Liver (tissue), 9 donors: ENCODE results near the gene NDRG2. TPM values are rescaled to one million over a fixed set of nuclear protein-coding genes. Genes with fewer than 3 reads are reported as not detected.
A peak's percentile ranks its signal among the peaks of the same experiment; 100 is the strongest.

Experiments
- DNase-seq: peaks from one replicate; pipeline ENCODE4 v3.0.0-alpha.2; 2017; ENCODE audit warnings: low spot score
- H3K27ac ChIP-seq, 2 donors: one replicate each; pipeline ENCODE4 v1.7.0; 2013; ENCODE audit warnings: inconsistent platforms in 2 of 2, low read length in 2 of 2, control low read depth in 1 of 2, low read depth in 1 of 2, mild to moderate bottlenecking in 1 of 2
- H3K27me3 ChIP-seq, 4 donors: one replicate each; pipeline versions ENCODE4 v1.6.1 to v1.7.0; 2013; ENCODE audit warnings: low read length in 3 of 4, inconsistent platforms in 1 of 4, mild to moderate bottlenecking in 1 of 4, moderate library complexity in 1 of 4; ENCODE audit not compliant: control insufficient read depth in 4 of 4, insufficient read depth in 4 of 4
- H3K36me3 ChIP-seq, 4 donors: one replicate each; pipeline versions ENCODE4 v1.6.1 to v1.7.0; 2013; ENCODE audit warnings: low read length in 3 of 4, mild to moderate bottlenecking in 3 of 4, low read depth in 1 of 4, moderate library complexity in 1 of 4; ENCODE audit not compliant: control insufficient read depth in 4 of 4, insufficient read depth in 3 of 4
- H3K4me1 ChIP-seq, 4 donors: one replicate each; pipeline versions ENCODE4 v1.6.1 to v1.7.0; 2013; ENCODE audit warnings: low read length in 3 of 4, mild to moderate bottlenecking in 3 of 4, moderate library complexity in 1 of 4; ENCODE audit not compliant: control insufficient read depth in 4 of 4, insufficient read depth in 4 of 4
- H3K4me3 ChIP-seq, 3 donors: one replicate each; pipeline versions ENCODE4 v1.6.1 to v1.7.0; 2013; ENCODE audit warnings: low read length in 3 of 3, control low read depth in 1 of 3, low read depth in 1 of 3, mild to moderate bottlenecking in 1 of 3
- H3K9ac ChIP-seq, 2 donors: one replicate each; pipeline ENCODE4 v1.7.0; 2013; ENCODE audit warnings: low read length in 2 of 2, mild to moderate bottlenecking in 2 of 2, moderate library complexity in 2 of 2, control low read depth in 1 of 2, low read depth in 1 of 2
- H3K9me3 ChIP-seq, 4 donors: one replicate each; pipeline versions ENCODE4 v1.6.1 to v1.7.0; 2013; ENCODE audit warnings: low read length in 3 of 4; ENCODE audit not compliant: control insufficient read depth in 4 of 4
- FOXA1 ChIP-seq: IDR thresholded peaks from 2 replicates; pipeline ENCODE4 v1.6.1; 2016; ENCODE audit warnings: antibody characterized with exemption
- FOXA2 ChIP-seq: IDR thresholded peaks from 2 replicates; pipeline ENCODE4 v1.6.1; 2016; ENCODE audit warnings: antibody characterized with exemption
- GABPA ChIP-seq, 2 donors: IDR thresholded peaks in 1 of 2; conservative IDR thresholded peaks in 1 of 2; 2 replicates each; pipeline ENCODE4 v1.6.1; 2016; ENCODE audit warnings: antibody characterized with exemption in 2 of 2, mild to moderate bottlenecking in 1 of 2, moderate library complexity in 1 of 2
- HNF4A ChIP-seq, 2 donors: conservative IDR thresholded peaks; 2 replicates each; pipeline ENCODE4 v1.6.1; 2016; ENCODE audit warnings: antibody characterized with exemption in 2 of 2, mild to moderate bottlenecking in 2 of 2
- HNF4G ChIP-seq: IDR thresholded peaks from 2 replicates; pipeline ENCODE4 v1.6.1; 2016; ENCODE audit warnings: antibody characterized with exemption
- JUND ChIP-seq, 2 donors: IDR thresholded peaks; 2 replicates each; pipeline ENCODE4 v1.6.1; 2016; ENCODE audit warnings: antibody characterized with exemption in 2 of 2
- NR2F2 ChIP-seq: IDR thresholded peaks from 2 replicates; pipeline ENCODE4 v1.6.1; 2016; ENCODE audit warnings: antibody characterized with exemption
- RAD21 ChIP-seq, 2 donors: IDR thresholded peaks; 2 replicates each; pipeline ENCODE4 v1.6.1; 2016; ENCODE audit warnings: antibody characterized with exemption in 2 of 2, mild to moderate bottlenecking in 2 of 2
- RXRA ChIP-seq, 2 donors: IDR thresholded peaks; 2 replicates each; pipeline ENCODE4 v1.6.1; 2017 to 2018; ENCODE audit warnings: antibody characterized with exemption in 2 of 2, mild to moderate bottlenecking in 1 of 2
- SP1 ChIP-seq: IDR thresholded peaks from 2 replicates; pipeline ENCODE4 v1.6.1; 2018; ENCODE audit warnings: antibody characterized with exemption, mild to moderate bottlenecking
- TAF1 ChIP-seq: conservative IDR thresholded peaks from 2 replicates; pipeline ENCODE4 v1.6.1; 2016; ENCODE audit warnings: antibody characterized with exemption, mild to moderate bottlenecking
- YY1 ChIP-seq: IDR thresholded peaks from 2 replicates; pipeline ENCODE4 v1.6.1; 2016; ENCODE audit warnings: antibody characterized with exemption, mild to moderate bottlenecking
- ZBTB33 ChIP-seq: IDR thresholded peaks from 2 replicates; pipeline ENCODE4 v1.6.1; 2016; ENCODE audit warnings: antibody characterized with exemption
- WGBS: extraction: QIAGEN DNeasy Blood & Tissue Kit; methylation state at CpG from one replicate; pipeline ENCODE4 v1.1.7; 2013; 5-methylcytosine and 5-hydroxymethylcytosine counted together
- polyA plus RNA-seq, 2 donors: library from polyadenylated mRNA; stranded (reverse) in 1 of 2; unstranded in 1 of 2; fragments of 200-250 nt in 1 of 2; fragments of >200 nt in 1 of 2; fragmentation: Nextera tagmentation in 1 of 2; extraction: Ambion mirVana in 1 of 2; gene quantifications; one replicate each; pipeline versions ENCODE4 v1.2.1 to v1.2.3, GENCODE V29; 2013 to 2015
- total RNA-seq, 2 donors: library from RNA; depleted of rRNA; stranded (reverse); fragments of >200 nt; gene quantifications; one replicate each; pipeline ENCODE4 v1.2.3, GENCODE V29; 2014
- TF ChIP-seq, protein P1 (sequence below): IDR thresholded peaks from 2 replicates; pipeline ENCODE4 v1.6.1; 2016; ENCODE audit warnings: antibody characterized with exemption
- TF ChIP-seq, protein P2 (sequence below): IDR thresholded peaks from 2 replicates; pipeline ENCODE4 v1.6.1; 2016; ENCODE audit warnings: antibody characterized with exemption
- TF ChIP-seq, protein P3 (sequence below): fragments of 150-350 bp; IDR thresholded peaks from 2 replicates; pipeline ENCODE4 v1.5.1; 2017; ENCODE audit warnings: improper control_type of control experiment, low read depth, low read length; ENCODE audit not compliant: missing input control
- donor health status: healthy.
- donor health status: healthy.
- donor health status: healthy.
- donor health status: healthy.
- donor health status: healthy.

The NDRG2 gene
- total and polyA plus RNA-seq, 4 donors = 72.9 to 191 (median 132) TPM

DNA sequence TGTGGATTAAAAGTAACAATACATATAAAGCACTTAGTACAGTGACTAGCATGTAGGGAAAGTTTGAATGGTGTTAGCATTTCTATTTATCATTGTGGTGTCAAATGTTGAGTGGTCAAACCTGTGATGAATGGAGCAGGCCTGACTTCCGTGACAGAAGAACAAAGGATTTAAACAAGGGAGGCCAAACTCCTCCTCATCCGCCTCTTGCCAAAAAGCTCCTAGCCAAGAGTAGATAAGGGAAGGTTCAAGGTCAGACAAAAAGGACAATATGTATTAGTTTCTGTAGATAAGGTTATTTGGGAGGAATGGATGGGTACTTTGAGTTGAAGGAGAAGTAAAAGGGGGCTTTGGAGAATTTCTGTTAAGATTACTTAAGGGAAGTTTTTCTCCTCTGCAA is 23.8 kb upstream of the NDRG2 start:
- Histone ChIP-seq H3K36me3 (no peaks in the 10 kb centered on the region), H3K9ac (no peak overlapping the region), H3K27ac (peak overlapping the region; percentile 27 to 33), H3K27me3 (no peaks in the 10 kb centered on the region), H3K4me3 (no peak overlapping the region), H3K4me1 (peaks cover 30 to 72% (median 45%) of the 10 kb centered on the region in 4 donors), H3K9me3 (no peaks in the 10 kb centered on the region)
- 34% methylated on average over 2 of the region's 2 CpGs for WGBS
- no peak for DNase-seq
- TF ChIP-seq, protein P1, sequence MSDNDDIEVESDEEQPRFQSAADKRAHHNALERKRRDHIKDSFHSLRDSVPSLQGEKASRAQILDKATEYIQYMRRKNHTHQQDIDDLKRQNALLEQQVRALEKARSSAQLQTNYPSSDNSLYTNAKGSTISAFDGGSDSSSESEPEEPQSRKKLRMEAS = peak; percentile 45
- TF ChIP-seq FOXA2 (peak; percentile 22), SP1 (peak; percentile 65), HNF4G (peak; percentile 34), GABPA (IDR thresholded peaks at IDR 0.05 in 1 of 2, conservative IDR thresholded peaks at IDR 0.05 in 1 of 2) (peak in 1 of 2 donors; percentile 23), RXRA (IDR thresholded peaks at IDR 0.05) (peak; percentile 83 to 84), HNF4A (conservative IDR thresholded peaks at IDR 0.05) (peak; percentile 77 to 79), NR2F2 (peak; percentile 81), JUND (IDR thresholded peaks at IDR 0.05) (no peak), ZBTB33 (peak; percentile 30), YY1 (peak; percentile 26), TAF1 (no peak)
- TF ChIP-seq, protein P2, sequence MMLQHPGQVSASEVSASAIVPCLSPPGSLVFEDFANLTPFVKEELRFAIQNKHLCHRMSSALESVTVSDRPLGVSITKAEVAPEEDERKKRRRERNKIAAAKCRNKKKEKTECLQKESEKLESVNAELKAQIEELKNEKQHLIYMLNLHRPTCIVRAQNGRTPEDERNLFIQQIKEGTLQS = no peak

DNA sequence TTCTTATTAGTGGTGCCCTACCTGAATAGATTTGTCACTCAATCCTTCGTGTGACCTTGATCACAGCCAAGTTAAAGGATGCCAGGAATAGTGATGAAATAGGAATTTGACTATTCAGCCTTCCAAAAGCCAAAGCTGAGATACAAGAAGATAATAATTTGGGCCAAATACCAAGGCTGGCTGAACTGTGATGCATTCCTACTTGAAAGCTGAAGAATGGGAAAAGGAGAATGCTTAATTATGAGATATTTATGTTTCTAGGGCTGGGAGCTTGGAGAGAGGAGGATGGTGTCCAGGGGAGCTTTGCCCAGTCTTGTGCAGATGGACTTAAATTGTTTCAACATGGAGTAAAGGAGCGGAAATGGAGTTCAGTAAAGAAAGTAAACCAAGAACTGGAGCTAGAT is 22.5 kb upstream of the NDRG2 start:
- H3K36me3 ChIP-seq = no peaks in the 10 kb centered on the region
- H3K27me3 ChIP-seq = no peaks in the 10 kb centered on the region
- no peaks in the 10 kb centered on the region for H3K9me3 ChIP-seq
- WGBS = 63% methylated on average over 2 of the region's 2 CpGs
- H3K27ac ChIP-seq = peak overlapping the region; percentile 31 to 39
- H3K9ac ChIP-seq = no peak overlapping the region
- no peak overlapping the region for H3K4me3 ChIP-seq
- no peak for DNase-seq
- H3K4me1 ChIP-seq = peaks cover 27 to 72% (median 48%) of the 10 kb centered on the region in 4 donors
- TF ChIP-seq HNF4A (conservative IDR thresholded peaks at IDR 0.05) = peak; percentile 54 to 67
- peak; percentile 16 for TF ChIP-seq YY1
- TF ChIP-seq, protein P2 = peak; percentile 35
- TF ChIP-seq, protein P1 = peak; percentile 61
- TF ChIP-seq, protein P3, sequence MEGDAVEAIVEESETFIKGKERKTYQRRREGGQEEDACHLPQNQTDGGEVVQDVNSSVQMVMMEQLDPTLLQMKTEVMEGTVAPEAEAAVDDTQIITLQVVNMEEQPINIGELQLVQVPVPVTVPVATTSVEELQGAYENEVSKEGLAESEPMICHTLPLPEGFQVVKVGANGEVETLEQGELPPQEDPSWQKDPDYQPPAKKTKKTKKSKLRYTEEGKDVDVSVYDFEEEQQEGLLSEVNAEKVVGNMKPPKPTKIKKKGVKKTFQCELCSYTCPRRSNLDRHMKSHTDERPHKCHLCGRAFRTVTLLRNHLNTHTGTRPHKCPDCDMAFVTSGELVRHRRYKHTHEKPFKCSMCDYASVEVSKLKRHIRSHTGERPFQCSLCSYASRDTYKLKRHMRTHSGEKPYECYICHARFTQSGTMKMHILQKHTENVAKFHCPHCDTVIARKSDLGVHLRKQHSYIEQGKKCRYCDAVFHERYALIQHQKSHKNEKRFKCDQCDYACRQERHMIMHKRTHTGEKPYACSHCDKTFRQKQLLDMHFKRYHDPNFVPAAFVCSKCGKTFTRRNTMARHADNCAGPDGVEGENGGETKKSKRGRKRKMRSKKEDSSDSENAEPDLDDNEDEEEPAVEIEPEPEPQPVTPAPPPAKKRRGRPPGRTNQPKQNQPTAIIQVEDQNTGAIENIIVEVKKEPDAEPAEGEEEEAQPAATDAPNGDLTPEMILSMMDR = no peak
- peak in 1 of 2 donors; percentile 71 for TF ChIP-seq JUND (IDR thresholded peaks at IDR 0.05)
- TF ChIP-seq FOXA1 = no peak
- peak; percentile 69 to 77 for TF ChIP-seq RXRA (IDR thresholded peaks at IDR 0.05)
- TF ChIP-seq TAF1 = no peak
- peak; percentile 7 to 27 for TF ChIP-seq RAD21 (IDR thresholded peaks at IDR 0.05)
- TF ChIP-seq HNF4G = no peak
- peak; percentile 50 for TF ChIP-seq SP1
